Naive thymus-derived CD4-positive, alpha-beta T cell (primary cell): ENCODE results near the gene PABPC1L. TPM values are rescaled to one million over a fixed set of nuclear protein-coding genes. Genes with fewer than 3 reads are reported as not detected.

Experiments
- ATAC-seq: fragments of 150-1000 bp; cut with Tn5 transposase; 2 replicates; pipeline ENCODE4 v1.10.0; 2021; ENCODE audit warnings: mild to moderate bottlenecking, moderate library complexity
- CTCF ChIA-PET: fragments of 350-600 bp; sonication (Branson Sonifier 250); formaldehyde crosslinking; loops from one replicate; lab custom pipeline; 2021; ENCODE audit warnings: antibody characterized with exemption; lab: Charles Lee
- POLR2A ChIA-PET: fragments of 350-600 bp; sonication (Branson Sonifier 250); formaldehyde crosslinking; loops from one replicate; lab custom pipeline; 2021; ENCODE audit warnings: antibody characterized with exemption, inconsistent platforms; lab: Charles Lee
- DNase-seq, 9 donors: peaks; one replicate each; pipeline versions ENCODE4 v3.0.0 to v3.0.0-alpha.2; 2020 to 2022; ENCODE audit warnings: mixed read lengths in 1 of 9
- H3K27ac ChIP-seq: one replicate; pipeline ENCODE4 v1.7.0; 2013; ENCODE audit warnings: mild to moderate bottlenecking, low read depth, low read length, moderate library complexity
- H3K27me3 ChIP-seq, 2 donors: one replicate each; pipeline ENCODE4 v1.7.0; 2013; ENCODE audit warnings: low read length in 2 of 2, mild to moderate bottlenecking in 2 of 2, moderate library complexity in 2 of 2; ENCODE audit not compliant: control insufficient read depth in 2 of 2, insufficient read depth in 2 of 2
- H3K36me3 ChIP-seq, 3 experiments: 1 replicate in 2 of 3; 2 replicates in 1 of 3; pipeline ENCODE4 v1.7.0; 2013; ENCODE audit warnings: low read length in 3 of 3, mild to moderate bottlenecking in 3 of 3, moderate library complexity in 1 of 3; ENCODE audit not compliant: insufficient read depth in 3 of 3, control insufficient read depth in 2 of 3
- H3K4me1 ChIP-seq, 2 donors: one replicate each; pipeline ENCODE4 v1.7.0; 2013; ENCODE audit warnings: low read length in 2 of 2, mild to moderate bottlenecking in 2 of 2, moderate library complexity in 1 of 2; ENCODE audit not compliant: control insufficient read depth in 2 of 2, insufficient read depth in 2 of 2
- H3K4me3 ChIP-seq: 2 replicates; pipeline ENCODE4 v1.7.0; 2013; ENCODE audit warnings: mild to moderate bottlenecking, low read length
- H3K9me3 ChIP-seq, 3 experiments: 1 replicate in 2 of 3; 2 replicates in 1 of 3; pipeline ENCODE4 v1.7.0; 2013; ENCODE audit warnings: low read length in 3 of 3; ENCODE audit not compliant: control insufficient read depth in 2 of 3
- H3K27ac Mint-ChIP-seq, 9 donors: one replicate each; pipeline ENCODE4 v1.8.0; 2020 to 2022; ENCODE audit warnings: mixed read lengths in 9 of 9, mild to moderate bottlenecking in 8 of 9, moderate library complexity in 5 of 9, inconsistent platforms in 2 of 9
- H3K27me3 Mint-ChIP-seq, 5 donors: one replicate each; pipeline ENCODE4 v1.8.0; 2021 to 2022; ENCODE audit warnings: mixed read lengths in 5 of 5, mild to moderate bottlenecking in 1 of 5
- H3K36me3 Mint-ChIP-seq, 5 donors: one replicate each; pipeline ENCODE4 v1.8.0; 2020 to 2022; ENCODE audit warnings: mixed read lengths in 5 of 5, mild to moderate bottlenecking in 3 of 5, inconsistent platforms in 1 of 5
- H3K4me1 Mint-ChIP-seq, 7 donors: one replicate each; pipeline ENCODE4 v1.8.0; 2020 to 2022; ENCODE audit warnings: mixed read lengths in 7 of 7, mild to moderate bottlenecking in 3 of 7, inconsistent platforms in 1 of 7
- H3K4me3 Mint-ChIP-seq, 10 donors: one replicate each; pipeline ENCODE4 v1.8.0; 2020 to 2022; ENCODE audit warnings: mild to moderate bottlenecking in 10 of 10, mixed read lengths in 10 of 10, moderate library complexity in 6 of 10, inconsistent platforms in 2 of 10
- H3K9me3 Mint-ChIP-seq, 11 donors: one replicate each; pipeline ENCODE4 v1.8.0; 2020 to 2022; ENCODE audit warnings: mixed read lengths in 11 of 11, mild to moderate bottlenecking in 4 of 11, inconsistent platforms in 1 of 11, moderate library complexity in 1 of 11
- intact Hi-C, 2 donors: fragments of 100-400 bp; cut with micrococcal nuclease; formaldehyde crosslinking; loops; one replicate each; pipeline ENCODE4 v1.15.1; 2023
- polyA plus RNA-seq, 2 donors: library from polyadenylated mRNA; unstranded; fragments of 300-500 nt; fragmentation: Illumina TruSeq; gene quantifications; one replicate each; pipeline ENCODE4 v1.2.3, GENCODE V29; 2021
- total RNA-seq, 6 experiments: library from RNA in 5 of 6; stranded (reverse) in 5 of 6; gene quantifications; 1 replicate in 5 of 6; 2 replicates in 1 of 6; pipeline ENCODE4 v1.2.3 and lab custom pipeline; 2021 to 2026

Gene PABPC1L
- total and polyA plus RNA-seq, 7 experiments from 2014 or later, result 1.3 to 71.7 (median 54.3) TPM

DNA sequence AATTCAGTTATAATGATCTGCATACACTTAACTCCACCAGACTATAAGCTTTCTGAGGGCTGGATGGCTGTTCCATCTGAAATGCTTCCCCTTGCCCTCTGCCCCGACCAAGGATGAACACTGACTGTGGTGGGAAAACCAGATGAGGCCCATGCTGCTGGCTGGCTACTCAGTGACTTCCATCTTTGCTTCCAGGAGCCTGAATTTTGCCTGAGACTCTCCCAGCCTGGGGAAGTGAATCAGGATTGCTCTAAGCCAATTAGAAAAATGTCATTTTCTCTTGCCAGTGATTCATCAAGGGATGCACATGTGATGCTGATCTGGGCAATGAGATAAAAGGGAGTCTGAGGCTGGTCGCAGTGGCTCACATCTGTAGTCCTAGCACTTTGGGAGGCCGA is 52.0 kb downstream of the PABPC1L start:
- H3K9me3 ChIP-seq, result no peaks in the 10 kb centered on the region
- peaks cover 0 to 6% (median 0%) of the 10 kb centered on the region in 3 experiments for H3K36me3 ChIP-seq
- intact Hi-C loops, result loop anchor here (2.0 to 10.0 kb wide), 5 partner anchors 15 to 973 kb away; partner anchors contain the start of genes SYS1 (in 2 of the 2) and PCIF1 (in 1 of the 2)
- POLR2A ChIA-PET, result interaction anchor here (1.4 to 2.3 kb wide), 3 partner anchors 17 to 36 kb away, joined by 4 to 18 read pairs (median 6); no protein-coding TSS in a partner anchor
- peak overlapping the region in 3 of 10 donors; percentile 13 to 84 (median 30) for H3K4me3 Mint-ChIP-seq
- H3K27me3 ChIP-seq, result no peaks in the 10 kb centered on the region
- no peak overlapping the region for H3K4me3 ChIP-seq
- peaks cover 0 to 29% (median 4%) of the 10 kb centered on the region in 5 donors for H3K36me3 Mint-ChIP-seq
- peak overlapping the region in 5 of 9 donors; percentile 11 to 86 (median 36) for H3K27ac Mint-ChIP-seq
- H3K27ac ChIP-seq, result no peak overlapping the region
- peaks cover 0 to 1% (median 0%) of the 10 kb centered on the region in 11 donors for H3K9me3 Mint-ChIP-seq
- H3K4me1 ChIP-seq, result peaks cover 30 to 32% of the 10 kb centered on the region in 2 donors
- ATAC-seq (no peak), DNase-seq (no peak)
- peaks cover 26 to 72% (median 61%) of the 10 kb centered on the region in 7 donors for H3K4me1 Mint-ChIP-seq
- H3K27me3 Mint-ChIP-seq, result no peaks in the 10 kb centered on the region
- CTCF ChIA-PET, result no interaction called here

DNA sequence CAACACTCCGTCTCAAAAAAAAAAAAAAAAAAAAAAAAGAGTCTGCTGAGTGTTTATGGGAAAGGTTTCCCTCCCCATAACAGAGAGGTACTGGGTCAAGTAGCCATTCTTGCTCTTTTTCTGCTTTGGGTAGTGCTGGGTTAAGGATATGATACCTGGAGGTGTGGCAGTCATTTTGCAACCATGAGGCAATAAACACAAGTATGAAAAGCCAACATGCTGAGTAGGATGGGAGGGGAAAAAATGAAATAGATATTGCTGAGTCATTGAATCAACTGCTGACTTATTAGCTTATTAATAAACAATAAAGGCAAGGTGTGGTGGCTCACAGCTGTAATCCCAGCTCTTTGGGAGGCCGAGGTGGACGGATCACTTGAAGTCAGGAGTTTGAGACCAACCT is 52.6 kb downstream of the PABPC1L start:
- peaks cover 0 to 10% (median 0%) of the 10 kb centered on the region in 3 experiments for H3K36me3 ChIP-seq
- Mint-ChIP-seq H3K9me3 (peaks cover 0 to 1% (median 0%) of the 10 kb centered on the region in 11 donors), H3K36me3 (peaks cover 2 to 33% (median 6%) of the 10 kb centered on the region in 5 donors), H3K4me3 (peak overlapping the region in 2 of 10 donors; percentile 39 to 68), H3K27ac (peak overlapping the region in 2 of 9 donors; percentile 68 to 78), H3K27me3 (no peaks in the 10 kb centered on the region), H3K4me1 (peaks cover 26 to 66% (median 60%) of the 10 kb centered on the region in 7 donors)
- H3K9me3 ChIP-seq, result no peaks in the 10 kb centered on the region
- H3K4me1 ChIP-seq, result peaks cover 30 to 32% of the 10 kb centered on the region in 2 donors
- no peak for DNase-seq
- CTCF ChIA-PET, result interaction anchor here (1.5 kb wide), 1 partner anchor 9 kb away, joined by 3 read pairs; no protein-coding TSS in a partner anchor
- intact Hi-C loops, result loop anchor here (10.0 kb wide), 2 partner anchors 318 to 402 kb away; partner anchors contain the start of gene SYS1 (in 2 of the 2)
- H3K4me3 ChIP-seq, result no peak overlapping the region
- H3K27ac ChIP-seq, result no peak overlapping the region
- no peaks in the 10 kb centered on the region for H3K27me3 ChIP-seq
- no peak for ATAC-seq
- POLR2A ChIA-PET, result interaction anchor here (1.4 to 7.6 kb wide), 3 partner anchors 16 to 36 kb away, joined by 4 to 190 read pairs (median 6); no protein-coding TSS in a partner anchor

DNA sequence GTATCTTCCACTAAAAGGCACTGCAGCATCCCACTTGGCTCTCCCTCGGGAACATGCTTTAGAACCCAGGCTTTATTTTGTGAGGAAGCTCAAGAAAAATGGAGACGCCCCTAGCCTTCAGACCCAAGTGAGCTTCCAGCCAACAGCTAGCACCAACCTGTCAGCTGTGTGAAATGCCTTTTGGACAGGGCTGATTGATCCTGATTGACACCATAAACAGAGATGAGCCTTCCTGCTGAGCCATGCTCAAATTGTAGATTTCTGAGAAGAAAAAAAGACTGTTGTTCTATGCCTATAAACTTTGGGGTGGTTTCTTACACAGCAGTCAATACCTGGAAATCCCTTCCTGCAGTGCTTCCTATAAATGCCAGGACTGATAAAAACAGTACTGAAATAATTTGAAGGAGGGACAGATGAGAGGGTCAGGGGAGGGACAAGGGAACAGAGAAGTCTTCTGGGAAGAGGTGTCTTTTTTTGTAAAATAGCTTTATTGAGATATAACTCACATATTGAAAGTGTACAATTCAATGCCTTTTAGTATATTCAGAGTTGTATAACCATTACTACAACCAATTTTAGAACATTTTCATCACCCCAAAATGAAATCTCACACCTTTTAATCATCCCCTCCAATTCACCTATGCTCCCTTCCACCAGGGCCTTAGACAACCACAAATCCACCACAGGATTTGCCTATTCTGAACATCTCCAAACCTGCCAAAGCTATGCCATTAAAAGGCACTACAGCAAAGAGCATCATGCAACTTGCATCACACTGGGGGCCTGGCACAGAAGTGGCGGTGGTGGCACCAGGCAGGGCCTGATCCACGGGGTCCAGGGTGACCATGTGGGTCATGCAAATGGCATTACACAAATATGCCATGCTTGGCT is 53.7 kb downstream of the PABPC1L start:
- Mint-ChIP-seq H3K4me3 (peak overlapping the region in 3 of 10 donors; percentile 31 to 65 (median 45)), H3K27ac (peak overlapping the region in 6 of 9 donors; percentile 29 to 81 (median 60)), H3K27me3 (no peaks in the 10 kb centered on the region), H3K9me3 (peaks cover 0 to 1% (median 0%) of the 10 kb centered on the region in 11 donors), H3K36me3 (peaks cover 7 to 34% (median 10%) of the 10 kb centered on the region in 5 donors), H3K4me1 (peaks cover 32 to 58% (median 52%) of the 10 kb centered on the region in 7 donors)
- H3K36me3 ChIP-seq, result peaks cover 0 to 10% (median 0%) of the 10 kb centered on the region in 3 experiments
- POLR2A ChIA-PET, result interaction anchor here (0.6 to 7.6 kb wide), 4 partner anchors 13 to 304 kb away, joined by 3 to 190 read pairs (median 4); no protein-coding TSS in a partner anchor
- no peaks in the 10 kb centered on the region for H3K9me3 ChIP-seq
- no peak overlapping the region for H3K27ac ChIP-seq
- H3K4me3 ChIP-seq, result no peak overlapping the region
- peaks cover 24 to 27% of the 10 kb centered on the region in 2 donors for H3K4me1 ChIP-seq
- DNase-seq (no peak), ATAC-seq (no peak)
- H3K27me3 ChIP-seq, result no peaks in the 10 kb centered on the region
- intact Hi-C loops, result loop anchor here (10.0 kb wide), 2 partner anchors 319 to 401 kb away; partner anchors contain the start of gene SYS1 (in 2 of the 2)
- CTCF ChIA-PET, result interaction anchor here (1.5 to 1.8 kb wide), 2 partner anchors 11 to 29 kb away, joined by 3 to 4 read pairs; no protein-coding TSS in a partner anchor

DNA sequence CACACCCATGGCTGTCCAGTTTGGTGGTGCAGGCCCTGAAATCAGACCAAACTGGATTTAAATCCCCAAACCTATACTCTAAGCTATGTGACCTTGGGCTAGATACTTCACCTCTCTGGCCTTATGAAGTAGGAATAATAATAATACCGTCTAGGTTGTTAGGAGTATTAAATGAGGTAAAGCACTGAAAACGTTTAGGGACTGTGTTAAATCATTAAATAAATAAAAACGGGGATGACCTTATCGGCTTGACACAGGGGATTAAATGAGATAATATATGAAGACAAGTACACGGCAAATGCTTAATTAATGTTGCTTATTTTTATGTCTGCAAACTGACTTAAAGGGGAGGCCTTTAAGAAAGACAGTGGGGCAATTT is 55.8 kb downstream of the PABPC1L start:
- no peaks in the 10 kb centered on the region for H3K27me3 Mint-ChIP-seq
- peak overlapping the region; percentile 80 to 98 (median 88) for H3K27ac Mint-ChIP-seq
- H3K4me3 Mint-ChIP-seq, result peak overlapping the region; percentile 93 to 100 (median 95)
- H3K36me3 Mint-ChIP-seq, result peaks cover 8 to 33% (median 11%) of the 10 kb centered on the region in 5 donors
- intact Hi-C loops, result loop anchor here (1.0 to 10.0 kb wide), 12 partner anchors 14 to 755 kb away; partner anchors contain the start of genes OSER1 (in 2 of the 2), SYS1 (in 2 of the 2), ADA (in 1 of the 2) and PABPC1L (in 1 of the 2)
- H3K27ac ChIP-seq, result peak overlapping the region; percentile 91
- ChIA-PET POLR2A (interaction anchor here (0.7 to 7.6 kb wide), 10 partner anchors 13 to 755 kb away, joined by 3 to 190 read pairs (median 4); partner anchors contain the start of genes OSER1 and YWHAB), CTCF (interaction anchor here (0.9 to 4.0 kb wide), 4 partner anchors 13 to 21 kb away, joined by 3 to 28 read pairs (median 4); no protein-coding TSS in a partner anchor)
- H3K4me3 ChIP-seq, result peak overlapping the region; percentile 75
- H3K9me3 Mint-ChIP-seq, result peaks cover 0 to 1% (median 0%) of the 10 kb centered on the region in 11 donors
- peaks cover 14 to 16% of the 10 kb centered on the region in 2 donors for H3K4me1 ChIP-seq
- no peak for DNase-seq
- no peak for ATAC-seq
- H3K36me3 ChIP-seq, result peaks cover 0 to 10% (median 0%) of the 10 kb centered on the region in 3 experiments
- H3K27me3 ChIP-seq, result no peaks in the 10 kb centered on the region
- no peaks in the 10 kb centered on the region for H3K9me3 ChIP-seq
- peaks cover 28 to 59% (median 55%) of the 10 kb centered on the region in 7 donors for H3K4me1 Mint-ChIP-seq

DNA sequence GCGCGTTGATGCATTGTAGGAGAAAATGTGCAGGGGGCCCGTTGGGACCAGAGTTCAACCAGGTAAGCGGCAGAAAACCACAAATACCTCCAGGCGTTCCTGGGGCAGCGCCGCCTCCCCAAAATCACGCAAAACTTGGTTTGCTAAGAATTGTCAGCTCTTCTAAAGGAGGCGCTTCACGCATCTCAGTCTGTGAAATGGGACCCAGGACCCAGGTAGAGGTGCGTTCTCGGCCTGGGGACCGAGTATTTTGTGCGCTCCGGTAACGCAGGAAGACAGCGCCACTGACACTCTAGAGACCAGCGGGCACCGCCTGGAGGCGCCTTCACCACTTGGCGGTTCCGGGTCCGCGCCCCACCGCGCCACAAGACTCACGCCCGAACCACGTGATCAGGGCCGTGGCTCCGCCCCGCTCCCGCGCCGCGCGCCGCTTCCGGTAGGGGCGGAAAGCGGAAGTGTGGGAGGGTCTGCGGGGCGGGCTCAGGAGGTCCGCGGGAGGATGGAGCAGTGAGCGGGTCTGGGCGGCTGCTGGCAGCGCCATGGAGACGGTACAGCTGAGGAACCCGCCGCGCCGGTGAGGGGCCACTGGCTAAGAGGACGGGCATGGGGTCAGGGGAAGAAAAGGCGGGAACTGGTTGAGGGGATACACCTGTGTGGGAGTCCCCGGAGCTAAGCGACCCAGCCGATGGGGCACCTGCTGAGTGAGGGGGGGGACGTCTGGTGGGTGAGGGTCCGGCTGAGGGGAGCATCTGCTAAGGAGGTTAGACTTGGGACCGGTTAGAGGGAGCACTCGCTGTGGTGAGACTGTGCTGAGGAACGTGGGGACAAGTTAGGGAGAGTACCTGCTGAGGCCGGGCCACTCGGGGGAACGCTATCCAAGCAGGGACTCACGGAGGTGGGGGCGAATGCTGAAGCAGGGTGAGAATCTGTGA is 56.4 kb downstream of the PABPC1L start, which contains the start of gene STK4:
TSS of gene STK4 (plus strand) at position 483 of the 932 bp plus-strand sequence. CDS start at position 540, 57 bp downstream.
- Histone ChIP-seq H3K9me3 (no peaks in the 10 kb centered on the region), H3K36me3 (peaks cover 0 to 10% (median 0%) of the 10 kb centered on the region in 3 experiments), H3K4me3 (peak within 1 kb of the TSS; percentile 75), H3K4me1 (peaks cover 16 to 17% of the 10 kb centered on the region in 2 donors), H3K27me3 (no peaks in the 10 kb centered on the region), H3K27ac (peak within 1 kb of the TSS; percentile 91)
- Mint-ChIP-seq H3K27ac (peak within 1 kb of the TSS; percentile 80 to 98 (median 90)), H3K4me1 (peaks cover 32 to 60% (median 55%) of the 10 kb centered on the region in 7 donors), H3K36me3 (peaks cover 8 to 34% (median 11%) of the 10 kb centered on the region in 5 donors), H3K27me3 (no peaks in the 10 kb centered on the region), H3K9me3 (peaks cover 0 to 1% (median 0%) of the 10 kb centered on the region in 11 donors), H3K4me3 (peak within 1 kb of the TSS; percentile 93 to 100 (median 95))
- DNase-seq, result peak; percentile 93 to 98 (median 96)
- intact Hi-C loops, result loop anchor here (1.0 to 10.0 kb wide), 12 partner anchors 13 to 756 kb away; partner anchors contain the start of genes OSER1 (in 2 of the 2), SYS1 (in 2 of the 2), ADA (in 1 of the 2) and PABPC1L (in 1 of the 2)
- CTCF ChIA-PET, result interaction anchor here (1.2 to 4.0 kb wide), 3 partner anchors 12 to 45 kb away, joined by 5 to 28 read pairs (median 7); no protein-coding TSS in a partner anchor
- POLR2A ChIA-PET, result interaction anchor here (0.6 to 7.6 kb wide), 17 partner anchors 12 to 756 kb away, joined by 3 to 190 read pairs (median 4); partner anchors contain the start of genes ADA, OSER1 and YWHAB
- ATAC-seq, result peak; percentile 93
